ENCODE results near the gene ZNF213. TPM values are rescaled to one million over a fixed set of nuclear protein-coding genes. Genes with fewer than 3 reads are reported as not detected.
A peak's percentile ranks its signal among the peaks of the same experiment; 100 is the strongest.

The ZNF213 gene
- total RNA-seq, 2 donors from 2014 or later, result 6.1 to 8.2 TPM

DNA sequence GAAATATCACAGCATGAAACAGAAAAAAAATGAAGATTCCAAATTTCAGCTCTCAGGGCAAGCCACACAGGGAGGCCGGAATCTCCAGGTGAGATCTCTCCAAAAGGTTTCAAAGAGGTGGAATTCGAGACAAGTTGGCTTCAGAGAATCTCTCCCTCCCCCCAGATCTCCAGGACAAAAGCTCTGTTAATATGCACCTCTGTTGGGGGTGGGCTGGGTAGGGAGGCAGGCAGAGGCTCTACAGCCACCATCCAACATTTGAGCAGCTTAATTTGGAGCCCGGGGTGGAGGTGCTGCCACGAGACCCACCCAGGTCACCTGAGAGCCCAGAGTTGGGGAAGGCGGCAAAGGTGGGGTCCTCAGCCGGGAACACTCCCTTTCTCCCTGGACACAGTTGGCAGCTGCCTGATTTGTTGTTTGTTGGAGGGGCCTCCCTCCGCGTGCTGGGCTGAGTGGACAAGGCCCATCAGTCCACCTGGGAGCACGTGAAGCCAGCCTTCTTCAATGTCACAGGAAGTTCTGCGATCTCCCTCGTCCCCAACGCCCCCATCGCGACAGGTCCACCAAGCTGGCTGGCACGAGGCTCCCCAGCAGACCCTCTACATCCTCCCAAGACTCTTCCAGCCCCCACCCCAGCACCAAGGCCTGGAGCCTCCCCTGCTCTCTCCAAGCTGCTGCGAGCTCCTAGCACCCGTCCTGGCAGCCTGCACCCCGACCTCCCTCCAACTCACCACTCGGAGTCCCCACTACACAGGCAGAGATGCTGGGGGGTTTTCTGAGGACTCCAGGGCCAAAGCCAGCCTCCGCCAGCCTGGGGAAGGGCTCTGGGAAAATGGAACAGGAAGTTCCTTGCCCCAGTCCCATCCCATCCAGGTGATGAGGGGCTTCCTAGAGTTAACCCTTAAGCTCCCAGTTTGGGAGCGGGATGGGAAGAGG is 36.1 kb upstream of the ZNF213 start, which contains the start of gene ZSCAN10:
Gene ZSCAN10 (minus strand): TSS at position 836 of the 936 bp plus-strand sequence. CDS start 6,357 bp downstream, outside the sequence.
- no peak for ATAC-seq
- no peak for DNase-seq (ENCODE audit: low spot score in 2 of 2)
- H3K36me3 Mint-ChIP-seq, result no peaks in the 10 kb centered on the region
- peak within 1 kb of the TSS; percentile 81 to 88 for H3K27ac Mint-ChIP-seq
- H3K9me3 Mint-ChIP-seq, result no peaks in the 10 kb centered on the region

DNA sequence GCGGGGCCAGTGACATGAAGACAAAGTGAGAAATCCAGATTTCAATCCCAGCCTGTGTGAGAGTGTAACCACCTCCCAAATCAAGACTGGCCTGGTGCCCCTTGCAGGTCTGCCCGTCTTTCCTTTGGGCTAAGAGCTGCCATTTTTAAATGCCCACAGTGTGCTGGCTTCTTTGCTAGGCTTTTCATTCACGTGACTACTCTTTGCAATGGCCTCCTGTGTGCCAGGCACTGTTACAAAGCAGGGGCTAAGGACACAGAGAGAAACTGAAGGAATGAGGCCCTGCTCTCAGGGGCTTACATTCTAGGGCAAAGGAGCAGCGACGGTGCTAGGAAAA is 35.5 kb upstream of the ZNF213 start:
- H3K27ac Mint-ChIP-seq, result no peak overlapping the region
- DNase-seq (ENCODE audit: low spot score in 2 of 2), result no peak
- no peaks in the 10 kb centered on the region for H3K36me3 Mint-ChIP-seq
- no peak for ATAC-seq
- H3K9me3 Mint-ChIP-seq, result no peaks in the 10 kb centered on the region

DNA sequence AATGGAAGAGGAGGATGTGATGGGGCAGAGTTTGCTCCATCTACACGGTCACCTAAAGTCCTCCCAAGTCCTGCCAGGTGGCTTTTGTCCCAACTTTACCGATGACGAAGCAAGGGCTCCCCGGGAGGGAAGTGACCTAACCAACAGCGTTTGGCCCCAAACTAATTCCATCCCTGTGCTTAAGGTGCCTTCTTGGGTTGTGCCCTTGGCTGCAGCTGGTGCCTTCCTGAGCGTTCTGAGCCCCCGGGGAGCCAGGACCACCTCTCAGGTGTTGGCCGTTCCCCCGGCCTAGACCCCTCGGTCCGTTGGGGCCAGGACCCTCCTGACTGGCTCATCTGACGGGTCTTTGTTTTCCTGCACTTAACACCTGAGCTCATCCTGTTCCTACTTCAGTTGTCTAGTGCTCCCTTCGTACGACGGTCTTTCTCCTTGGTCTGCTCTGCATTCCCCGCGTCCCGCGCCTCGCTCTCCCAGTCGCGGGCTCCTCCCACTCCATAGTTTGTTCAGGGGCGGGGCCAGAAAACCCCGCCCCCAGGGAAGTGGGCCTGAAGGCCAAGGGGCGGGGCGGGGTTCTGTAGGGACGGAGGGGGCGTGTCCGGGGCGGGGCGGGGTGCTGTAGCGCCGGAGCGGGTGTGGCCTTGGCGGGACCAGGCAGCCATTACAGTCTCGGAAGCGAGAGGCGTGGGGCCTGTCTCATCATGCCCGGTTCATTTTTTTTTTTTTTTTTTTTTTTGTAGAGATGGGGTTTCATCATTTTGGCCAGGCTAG is 34.9 kb upstream of the ZNF213 start:
- peak; percentile 87 to 91 for DNase-seq (ENCODE audit: low spot score in 2 of 2)
- peak overlapping the region; percentile 81 to 88 for H3K27ac Mint-ChIP-seq
- H3K36me3 Mint-ChIP-seq, result no peaks in the 10 kb centered on the region
- no peaks in the 10 kb centered on the region for H3K9me3 Mint-ChIP-seq
- ATAC-seq, result peak; percentile 89 to 94

DNA sequence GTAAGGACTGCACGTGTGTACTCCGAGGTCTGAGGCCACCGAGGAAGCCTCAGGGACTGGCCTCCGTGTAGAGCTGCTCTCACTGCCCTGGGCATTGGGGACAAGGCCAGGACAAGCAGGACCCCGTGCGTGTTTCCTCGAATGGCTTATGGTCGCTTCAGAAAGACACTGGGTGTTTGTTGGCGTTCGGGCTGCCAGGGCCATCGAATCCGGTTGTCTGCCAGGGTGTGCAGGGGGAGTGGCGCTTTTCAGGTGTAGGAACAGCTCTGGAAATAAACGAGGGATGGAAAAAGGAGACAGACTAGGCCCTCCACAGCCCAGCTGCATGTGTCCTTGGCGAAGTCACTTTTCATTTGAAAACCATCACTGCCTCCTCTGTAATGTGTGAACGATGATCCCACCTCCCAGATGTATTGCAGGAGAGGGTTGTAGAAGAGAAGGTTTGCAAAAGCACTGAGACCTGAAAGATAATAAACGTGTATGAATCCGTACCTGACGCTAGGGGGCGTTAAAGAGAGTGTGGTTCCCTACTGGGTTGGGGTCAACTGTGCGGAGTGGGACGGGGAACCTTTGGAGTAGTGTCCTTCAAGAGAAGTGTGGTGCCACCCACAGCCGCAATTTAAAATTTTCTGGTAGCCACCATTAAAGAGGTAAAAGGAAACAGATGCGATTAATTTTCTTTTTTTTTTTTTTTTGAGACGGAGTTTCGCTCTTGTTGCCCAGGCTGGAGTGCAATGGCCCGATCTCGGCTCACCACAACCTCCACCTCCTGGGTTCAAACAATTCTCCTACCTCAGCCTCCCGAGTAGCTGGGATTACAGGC is 33.6 kb upstream of the ZNF213 start:
- peak in 1 of 2 donors; percentile 66 for DNase-seq (ENCODE audit: low spot score in 2 of 2)
- H3K27ac Mint-ChIP-seq, result peak overlapping the region in 1 of 2 donors; percentile 81
- ATAC-seq, result no peak
- no peaks in the 10 kb centered on the region for H3K9me3 Mint-ChIP-seq
- no peaks in the 10 kb centered on the region for H3K36me3 Mint-ChIP-seq

DNA sequence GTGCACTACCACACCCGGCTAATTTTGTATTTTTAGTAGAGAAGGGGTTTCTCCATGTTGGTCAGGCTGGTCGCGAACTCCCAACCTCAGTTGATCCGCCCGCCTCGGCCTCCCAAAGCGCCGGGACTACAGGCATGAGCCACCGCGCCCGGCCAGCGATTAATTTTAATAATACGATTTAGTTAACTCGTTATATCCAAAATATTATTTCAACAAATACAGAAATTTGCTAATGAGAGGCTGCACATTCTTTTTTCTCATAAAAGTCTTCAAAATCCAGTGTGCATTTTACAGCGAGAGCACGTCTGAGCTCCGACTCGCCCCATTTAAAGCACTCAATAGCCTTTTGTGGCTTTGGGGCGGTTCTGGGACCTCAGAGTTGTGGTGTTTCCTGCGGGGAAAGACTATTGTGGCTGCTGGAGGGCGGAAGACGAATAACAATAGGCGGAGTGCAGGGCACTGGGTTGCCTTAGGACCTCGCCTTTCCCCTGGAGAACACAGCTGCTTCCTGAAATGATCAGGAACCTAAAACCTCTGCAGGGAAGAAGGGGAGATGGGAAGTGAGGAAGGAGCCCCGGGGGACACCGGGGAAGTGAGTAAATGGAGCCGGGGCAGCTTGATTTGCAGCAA is 32.9 kb upstream of the ZNF213 start:
- ATAC-seq, result no peak
- H3K27ac Mint-ChIP-seq, result no peak overlapping the region
- no peak for DNase-seq (ENCODE audit: low spot score in 2 of 2)
- H3K9me3 Mint-ChIP-seq, result no peaks in the 10 kb centered on the region
- no peaks in the 10 kb centered on the region for H3K36me3 Mint-ChIP-seq

DNA sequence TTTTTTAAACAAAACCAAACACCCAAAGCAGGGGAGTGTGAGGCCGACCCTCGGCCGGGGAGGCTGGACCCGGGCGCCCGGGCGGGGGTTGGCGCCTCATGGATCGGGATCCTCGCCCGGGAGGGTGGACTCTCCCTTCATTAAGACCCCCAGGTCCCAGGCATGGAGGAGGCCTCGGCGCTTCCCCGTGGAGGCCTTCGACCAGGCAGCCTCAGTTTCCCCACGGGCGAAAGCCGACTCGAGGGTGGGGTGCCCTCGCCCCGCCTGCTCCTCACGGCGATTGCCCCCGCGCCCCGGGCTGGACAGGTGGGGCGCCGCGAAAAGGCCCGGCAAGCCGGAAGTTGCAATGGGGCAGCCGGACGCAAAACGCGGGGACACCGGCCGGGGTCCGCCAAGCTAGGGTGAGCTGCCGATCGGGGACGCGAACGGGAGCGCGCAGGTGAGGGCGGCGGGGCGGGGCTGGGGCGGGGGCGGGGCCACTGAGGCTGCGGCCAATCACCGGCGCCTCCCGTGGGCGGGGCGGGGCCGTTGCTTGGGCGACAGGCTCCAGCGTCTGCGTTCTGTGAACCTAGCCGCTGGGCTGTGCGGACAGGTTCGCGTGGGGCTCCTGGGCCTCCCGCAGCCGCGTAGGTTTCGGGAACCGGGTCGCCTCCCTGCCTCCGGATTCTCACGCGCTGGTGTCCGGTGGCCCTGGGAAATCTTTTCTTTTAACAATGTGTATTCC is 28.5 kb upstream of the ZNF213 start:
- H3K9me3 Mint-ChIP-seq, result no peaks in the 10 kb centered on the region
- peak overlapping the region; percentile 79 to 95 for H3K27ac Mint-ChIP-seq
- ATAC-seq, result peak; percentile 96 to 97

DNA sequence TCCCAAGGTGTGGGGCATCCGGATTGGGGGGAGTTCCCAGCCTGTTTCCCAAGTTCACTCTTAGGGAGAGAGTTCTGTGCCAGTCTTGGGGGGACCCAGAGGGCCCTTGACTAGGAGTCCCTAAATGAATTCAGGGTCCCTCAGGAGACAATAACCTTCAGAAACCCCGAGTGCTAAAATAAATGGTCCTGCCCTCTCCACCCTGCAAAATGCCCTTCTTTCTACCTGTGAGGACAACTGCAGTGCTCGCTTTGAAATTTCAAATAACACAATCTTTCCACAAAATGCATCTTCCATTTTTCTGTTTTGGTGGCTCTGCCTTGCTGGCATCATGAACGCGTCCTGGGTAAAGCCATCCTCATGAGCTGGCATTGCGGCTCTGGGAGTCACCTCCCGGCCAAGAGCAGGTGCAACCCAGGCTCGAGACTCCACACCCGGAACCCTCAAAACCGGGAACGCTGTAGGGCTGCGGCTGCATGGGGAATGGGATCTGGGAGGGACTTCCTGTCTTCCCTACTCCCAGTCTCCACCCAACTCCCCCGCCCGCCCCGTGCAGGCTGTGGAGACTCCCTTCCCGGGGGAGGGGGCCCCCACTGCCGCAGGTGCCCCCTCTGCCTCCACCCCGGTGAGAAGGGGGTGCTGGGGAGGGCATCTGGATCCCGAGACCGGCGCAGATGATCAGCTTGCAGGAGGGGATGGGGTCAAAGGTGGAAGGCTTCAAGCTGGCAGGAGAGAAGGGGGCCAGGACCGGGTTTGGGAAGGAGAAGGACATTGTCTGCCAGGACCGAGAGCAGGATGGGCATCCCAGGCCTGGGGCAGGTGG is 22.6 kb upstream of the ZNF213 start, which contains the start of gene ZNF205:
Gene ZNF205 (plus strand): TSS at position 529 of the 823 bp plus-strand sequence. CDS start 845 bp downstream, outside the sequence.
- no peak within 1 kb of the TSS for H3K27ac Mint-ChIP-seq

More for the DNA sequence above, 28.5 kb upstream of the ZNF213 start:
- DNase-seq (ENCODE audit: low spot score in 2 of 2), result peak; percentile 86 to 96
- H3K36me3 Mint-ChIP-seq, result no peaks in the 10 kb centered on the region

DNA sequence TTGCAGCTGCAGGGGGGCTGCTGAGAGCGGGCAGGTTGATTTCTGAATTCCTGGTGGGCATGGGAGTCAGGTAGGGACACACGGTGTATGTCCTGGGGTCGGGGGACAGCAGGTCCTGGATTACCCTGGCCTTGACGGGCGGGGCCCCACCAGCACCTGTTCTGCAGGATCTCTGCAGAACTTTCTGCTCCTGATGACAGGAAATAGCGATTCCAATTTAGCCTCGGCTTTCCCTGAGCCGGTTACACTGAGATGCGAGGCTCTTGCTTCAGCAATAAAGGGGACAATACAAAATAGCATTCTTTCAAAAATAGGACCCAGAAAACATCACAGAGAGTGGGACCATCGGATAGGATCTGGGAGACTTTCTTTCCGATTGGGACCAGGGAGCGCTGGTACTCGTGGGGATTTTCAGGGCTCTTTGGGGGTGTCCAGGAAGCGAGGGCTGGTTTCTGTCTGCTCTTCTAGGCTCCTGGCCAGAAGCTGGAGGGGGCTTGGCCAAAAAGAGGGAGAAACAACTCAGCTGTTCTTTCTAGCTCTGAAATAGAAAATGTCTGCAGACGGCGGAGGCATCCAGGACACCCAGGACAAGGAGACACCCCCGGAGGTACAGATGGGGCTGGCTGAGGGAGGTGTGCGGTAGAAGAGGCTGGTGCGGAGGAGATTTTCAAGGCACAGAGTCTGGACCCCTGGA is 21.8 kb upstream of the ZNF213 start:
- no peak overlapping the region for H3K27ac Mint-ChIP-seq
- ATAC-seq (no peak), DNase-seq (ENCODE audit: low spot score in 2 of 2) (no peak)
- no peaks in the 10 kb centered on the region for H3K9me3 Mint-ChIP-seq
- H3K36me3 Mint-ChIP-seq, result no peaks in the 10 kb centered on the region

More for the DNA sequence above, 22.6 kb upstream of the ZNF213 start, which contains the start of gene ZNF205:
- ATAC-seq (no peak), DNase-seq (ENCODE audit: low spot score in 2 of 2) (no peak)
- Mint-ChIP-seq H3K9me3 (no peaks in the 10 kb centered on the region), H3K36me3 (no peaks in the 10 kb centered on the region)

DNA sequence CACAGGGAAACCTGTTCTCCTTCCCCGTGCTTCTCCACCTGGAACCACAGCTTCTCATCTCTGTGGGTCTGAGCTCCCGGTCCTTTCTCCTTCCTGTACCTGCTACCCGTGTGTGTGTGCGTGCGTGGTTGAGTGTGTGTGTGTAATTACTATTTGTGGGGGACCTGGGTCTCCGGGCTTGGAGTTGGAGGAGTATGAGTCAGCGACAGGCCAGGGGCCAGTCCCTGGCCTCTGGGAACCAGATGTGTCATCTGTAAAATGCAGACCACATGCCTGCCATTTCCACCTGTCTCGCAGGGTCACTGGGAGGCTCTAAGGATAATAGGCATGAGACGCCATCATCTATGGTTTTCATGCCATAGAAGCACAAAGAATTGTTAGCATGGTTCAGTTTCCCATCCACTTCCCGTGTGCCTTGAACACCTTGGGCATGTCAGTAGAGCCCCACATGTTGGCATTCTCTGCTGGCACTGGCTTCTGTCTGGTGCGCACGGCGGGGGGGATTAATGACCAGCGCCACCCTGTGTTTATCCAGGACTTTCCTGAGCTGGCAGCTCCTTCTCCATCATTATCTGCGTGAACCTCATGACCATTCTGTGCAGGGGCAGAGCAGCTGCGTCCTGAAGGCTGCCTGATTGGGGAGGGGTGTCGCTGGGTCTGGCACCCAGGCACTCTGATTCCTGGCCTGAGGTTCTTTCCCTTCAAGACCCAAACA is 20.9 kb upstream of the ZNF213 start:
- no peak overlapping the region for H3K27ac Mint-ChIP-seq
- H3K9me3 Mint-ChIP-seq, result no peaks in the 10 kb centered on the region
- ATAC-seq, result peak in 1 of 2 donors; percentile 56
- no peak for DNase-seq (ENCODE audit: low spot score in 2 of 2)
- no peaks in the 10 kb centered on the region for H3K36me3 Mint-ChIP-seq

DNA sequence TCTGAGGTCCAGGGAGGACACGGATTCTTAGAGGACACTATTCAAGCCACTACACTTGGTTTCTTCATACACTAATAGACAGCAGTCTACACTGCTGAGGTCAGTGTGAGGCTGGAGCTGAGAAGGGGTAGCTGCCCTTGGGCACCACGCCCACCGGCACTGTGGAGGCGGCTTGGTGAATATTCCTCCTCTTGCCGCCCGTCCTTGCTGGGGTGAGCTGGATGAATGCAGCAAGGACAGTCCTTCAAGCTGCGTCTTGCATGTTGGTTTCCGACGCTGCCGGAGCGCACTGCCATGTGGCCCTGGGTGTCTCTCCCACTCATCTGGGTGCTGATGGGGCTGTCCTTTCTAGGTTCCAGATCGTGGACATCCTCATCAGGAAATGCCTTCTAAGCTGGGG is 19.8 kb upstream of the ZNF213 start:
- no peak for DNase-seq (ENCODE audit: low spot score in 2 of 2)
- Mint-ChIP-seq H3K27ac (no peak overlapping the region), H3K9me3 (no peaks in the 10 kb centered on the region), H3K36me3 (no peaks in the 10 kb centered on the region)
- ATAC-seq, result no peak

DNA sequence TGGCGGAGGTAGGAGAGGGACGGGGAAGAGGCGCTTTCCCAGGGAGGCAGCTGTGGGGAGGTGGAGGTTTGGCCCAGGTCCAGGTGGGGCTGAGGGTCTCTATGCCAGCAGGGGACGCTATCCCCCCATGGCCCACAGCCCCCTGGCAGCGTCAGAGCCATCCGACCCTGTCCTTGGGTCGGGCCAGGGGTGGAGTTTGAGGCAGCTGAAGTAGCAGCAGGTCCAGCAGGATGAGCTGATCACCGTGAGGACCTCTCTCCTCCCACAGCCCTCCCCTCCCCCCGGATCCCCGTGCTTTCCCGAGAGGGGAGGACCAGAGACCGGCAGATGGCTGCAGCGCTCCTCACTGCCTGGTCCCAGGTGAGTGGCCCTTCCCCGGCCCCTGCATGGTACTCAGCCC is 19.3 kb upstream of the ZNF213 start:
- DNase-seq (ENCODE audit: low spot score in 2 of 2) (no peak), ATAC-seq (no peak)
- Mint-ChIP-seq H3K9me3 (no peaks in the 10 kb centered on the region), H3K36me3 (no peaks in the 10 kb centered on the region), H3K27ac (no peak overlapping the region)

DNA sequence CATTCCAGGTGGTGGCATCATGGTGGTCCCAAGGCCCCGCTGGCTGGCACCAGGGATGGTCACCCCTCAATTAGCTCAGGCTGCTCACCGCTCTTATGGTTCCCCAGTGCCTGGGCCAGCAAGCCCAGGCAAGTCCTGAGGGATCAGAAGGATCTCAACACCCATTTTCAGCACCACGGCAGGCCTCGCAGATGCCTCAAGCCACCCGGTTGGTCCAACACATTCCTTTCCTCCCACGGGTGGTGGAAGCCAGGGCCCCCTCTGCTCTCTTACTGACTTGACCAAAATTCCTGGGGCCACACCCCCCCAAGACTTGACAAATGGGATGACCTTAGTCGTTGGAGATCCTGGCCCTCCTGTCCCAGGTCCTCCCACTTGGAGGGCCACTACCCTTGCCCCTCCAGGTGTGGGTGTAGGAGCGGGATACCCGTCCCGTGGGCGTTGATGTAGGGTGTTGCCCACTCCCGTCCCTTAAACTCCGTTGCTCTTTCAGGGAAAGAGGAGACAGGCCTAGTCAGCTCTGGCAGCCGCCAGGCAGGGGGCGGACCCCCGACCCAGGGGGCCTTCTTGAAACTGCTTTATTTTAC is 16.5 kb upstream of the ZNF213 start:
- DNase-seq (ENCODE audit: low spot score in 2 of 2), result no peak
- no peaks in the 10 kb centered on the region for H3K9me3 Mint-ChIP-seq
- H3K36me3 Mint-ChIP-seq, result no peaks in the 10 kb centered on the region
- no peak overlapping the region for H3K27ac Mint-ChIP-seq
- ATAC-seq, result no peak

DNA sequence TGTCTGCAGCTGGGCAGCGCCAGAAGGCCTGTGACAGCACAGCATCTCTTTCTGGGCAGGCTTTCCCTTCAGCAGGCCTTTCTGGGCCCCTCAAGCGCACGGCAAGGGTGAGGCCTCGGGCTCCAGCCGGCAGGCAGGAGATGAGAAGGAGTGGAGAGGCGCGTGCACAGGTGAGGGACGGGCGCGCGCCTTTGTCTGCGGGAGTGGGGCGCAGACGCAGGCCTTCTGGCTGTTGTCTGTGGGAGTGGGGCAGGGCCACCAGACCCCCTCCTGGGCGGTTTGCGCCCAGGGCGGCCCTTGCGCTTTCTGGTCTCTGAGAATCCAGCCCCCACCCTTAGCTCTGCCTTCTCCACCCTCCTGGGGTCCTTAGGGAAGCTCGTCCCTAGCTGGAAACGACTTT is 16.0 kb upstream of the ZNF213 start:
- H3K36me3 Mint-ChIP-seq, result no peaks in the 10 kb centered on the region
- H3K9me3 Mint-ChIP-seq, result no peaks in the 10 kb centered on the region
- ATAC-seq (no peak), DNase-seq (ENCODE audit: low spot score in 2 of 2) (no peak)
- H3K27ac Mint-ChIP-seq, result no peak overlapping the region
